SK-N-MC (cell line): ENCODE measurements around the gene PACRGL.

Experiments
- DNase-seq: peaks from one replicate; pipeline ENCODE4 v3.0.0-alpha.2; 2011; ENCODE audit warnings: low read depth, low spot score
- H3K27ac ChIP-seq: fragments of 200-600 bp; sonication (generic); 2 replicates; pipeline ENCODE4 v1.5.1; 2016; ENCODE audit warnings: mixed run types
- H3K36me3 ChIP-seq: fragments of 200-600 bp; sonication (generic); 2 replicates; pipeline ENCODE4 v1.6.1; 2017; ENCODE audit warnings: antibody characterized with exemption, low read length, mixed read lengths; ENCODE audit not compliant: insufficient read depth
- H3K4me3 ChIP-seq: fragments of 200-600 bp; sonication (generic); 2 replicates; pipeline ENCODE4 v1.5.1; 2016
- H3K9ac ChIP-seq: fragments of 200-600 bp; sonication (generic); 2 replicates; pipeline ENCODE4 v1.8.0; 2017; ENCODE audit warnings: mixed run types, mixed read lengths; ENCODE audit not compliant: insufficient read length
- H3K9me3 ChIP-seq: fragments of 200-600 bp; sonication (generic); 2 replicates; pipeline ENCODE4 v1.6.1; 2017; ENCODE audit warnings: low read depth, mild to moderate bottlenecking, antibody characterized with exemption, low read length, moderate library complexity, mixed read lengths
- EZH2 ChIP-seq: fragments of 200-600 bp; sonication (generic); IDR thresholded peaks from one replicate; pipeline ENCODE4 v1.6.1; 2017; ENCODE audit warnings: antibody characterized with exemption
- FOXP2 ChIP-seq: optimal IDR thresholded peaks from 2 replicates; pipeline ENCODE3; 2011; ENCODE audit warnings: mild to moderate bottlenecking, moderate library complexity; ENCODE audit not compliant: insufficient read depth; ENCODE audit errors: extremely low read length, control extremely low read depth
- POLR2AphosphoS5 ChIP-seq: IDR thresholded peaks from 2 replicates; pipeline ENCODE4 v1.6.1; 2012; ENCODE audit warnings: mild to moderate bottlenecking, low read depth, low read length, borderline replicate concordance

Gene PACRGL

DNA sequence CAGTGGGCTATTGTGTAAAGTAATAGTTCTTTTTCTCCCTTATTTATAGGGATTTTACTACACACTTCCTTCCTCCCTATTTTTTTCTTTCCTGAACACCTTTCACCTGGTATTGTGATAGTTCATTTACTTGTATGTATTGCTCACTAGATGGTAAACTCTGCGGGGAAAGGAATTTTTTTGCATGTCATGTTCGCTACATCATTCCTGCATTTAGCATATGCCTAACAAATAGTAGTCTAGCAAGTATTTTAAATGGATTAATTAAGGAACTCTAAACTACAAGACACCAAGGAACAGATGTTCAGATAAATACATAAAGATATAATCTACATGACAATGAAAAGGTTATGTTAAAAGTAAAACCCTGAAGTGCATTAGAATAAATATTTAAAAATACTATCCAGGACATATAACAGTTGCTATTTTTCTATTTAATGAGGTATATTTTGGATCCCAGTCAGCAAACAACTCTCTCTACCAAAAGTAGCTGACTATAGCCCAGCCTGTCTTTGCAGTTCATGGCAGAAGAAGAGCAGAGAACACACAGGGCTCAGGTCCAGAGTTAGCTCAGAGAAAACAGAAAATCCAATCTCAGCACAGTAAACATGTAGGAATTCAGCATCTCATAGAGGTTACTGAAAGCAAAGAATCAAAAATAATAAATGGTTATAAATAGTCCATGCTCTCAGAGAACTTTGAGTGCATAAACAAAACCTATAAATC, 87.8 kb downstream of the PACRGL start:
- Histone ChIP-seq H3K9ac (no peak overlapping the region), H3K4me3 (no peak overlapping the region), H3K36me3 (no peaks in the 10 kb centered on the region), H3K27ac (no peak overlapping the region), H3K9me3 (no peaks in the 10 kb centered on the region)
- no peak for DNase-seq
- TF ChIP-seq FOXP2 (no peak), POLR2AphosphoS5 (no peak), EZH2 (no peak)
